ENCODE measurements around the gene ZBTB17.

DNA sequence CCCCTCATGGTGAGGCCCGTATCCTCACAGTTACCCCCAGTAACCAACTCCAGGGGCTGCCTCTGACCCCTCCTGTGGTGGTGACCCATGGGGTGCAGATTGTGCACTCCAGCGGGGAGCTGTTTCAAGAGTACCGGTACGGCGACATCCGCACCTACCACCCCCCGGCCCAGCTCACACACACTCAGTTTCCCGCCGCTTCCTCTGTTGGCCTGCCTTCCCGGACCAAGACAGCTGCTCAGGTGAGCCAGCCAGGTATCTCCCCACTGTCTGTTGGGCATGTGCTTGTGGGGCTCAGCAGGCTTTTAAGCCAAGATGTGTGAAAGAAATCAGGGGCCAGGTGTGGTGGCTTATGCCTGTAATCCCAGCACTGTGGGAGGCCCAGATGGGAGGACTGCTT lies 39.9 kb downstream of the ZBTB17 start:
- TF ChIP-seq, protein P1, sequence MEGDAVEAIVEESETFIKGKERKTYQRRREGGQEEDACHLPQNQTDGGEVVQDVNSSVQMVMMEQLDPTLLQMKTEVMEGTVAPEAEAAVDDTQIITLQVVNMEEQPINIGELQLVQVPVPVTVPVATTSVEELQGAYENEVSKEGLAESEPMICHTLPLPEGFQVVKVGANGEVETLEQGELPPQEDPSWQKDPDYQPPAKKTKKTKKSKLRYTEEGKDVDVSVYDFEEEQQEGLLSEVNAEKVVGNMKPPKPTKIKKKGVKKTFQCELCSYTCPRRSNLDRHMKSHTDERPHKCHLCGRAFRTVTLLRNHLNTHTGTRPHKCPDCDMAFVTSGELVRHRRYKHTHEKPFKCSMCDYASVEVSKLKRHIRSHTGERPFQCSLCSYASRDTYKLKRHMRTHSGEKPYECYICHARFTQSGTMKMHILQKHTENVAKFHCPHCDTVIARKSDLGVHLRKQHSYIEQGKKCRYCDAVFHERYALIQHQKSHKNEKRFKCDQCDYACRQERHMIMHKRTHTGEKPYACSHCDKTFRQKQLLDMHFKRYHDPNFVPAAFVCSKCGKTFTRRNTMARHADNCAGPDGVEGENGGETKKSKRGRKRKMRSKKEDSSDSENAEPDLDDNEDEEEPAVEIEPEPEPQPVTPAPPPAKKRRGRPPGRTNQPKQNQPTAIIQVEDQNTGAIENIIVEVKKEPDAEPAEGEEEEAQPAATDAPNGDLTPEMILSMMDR (IDR thresholded peaks at IDR 0.05; ENCODE audit: insufficient read depth, low read length) = no peak
- TF ChIP-seq POLR2AphosphoS5 (IDR thresholded peaks at IDR 0.05; ENCODE audit: low read depth) (no peak), GABPA (IDR thresholded peaks at IDR 0.05; ENCODE audit: low read depth) (no peak), SPI1 (IDR thresholded peaks at IDR 0.05; ENCODE audit: borderline replicate concordance, low read depth) (no peak)
- TF ChIP-seq, protein P2, sequence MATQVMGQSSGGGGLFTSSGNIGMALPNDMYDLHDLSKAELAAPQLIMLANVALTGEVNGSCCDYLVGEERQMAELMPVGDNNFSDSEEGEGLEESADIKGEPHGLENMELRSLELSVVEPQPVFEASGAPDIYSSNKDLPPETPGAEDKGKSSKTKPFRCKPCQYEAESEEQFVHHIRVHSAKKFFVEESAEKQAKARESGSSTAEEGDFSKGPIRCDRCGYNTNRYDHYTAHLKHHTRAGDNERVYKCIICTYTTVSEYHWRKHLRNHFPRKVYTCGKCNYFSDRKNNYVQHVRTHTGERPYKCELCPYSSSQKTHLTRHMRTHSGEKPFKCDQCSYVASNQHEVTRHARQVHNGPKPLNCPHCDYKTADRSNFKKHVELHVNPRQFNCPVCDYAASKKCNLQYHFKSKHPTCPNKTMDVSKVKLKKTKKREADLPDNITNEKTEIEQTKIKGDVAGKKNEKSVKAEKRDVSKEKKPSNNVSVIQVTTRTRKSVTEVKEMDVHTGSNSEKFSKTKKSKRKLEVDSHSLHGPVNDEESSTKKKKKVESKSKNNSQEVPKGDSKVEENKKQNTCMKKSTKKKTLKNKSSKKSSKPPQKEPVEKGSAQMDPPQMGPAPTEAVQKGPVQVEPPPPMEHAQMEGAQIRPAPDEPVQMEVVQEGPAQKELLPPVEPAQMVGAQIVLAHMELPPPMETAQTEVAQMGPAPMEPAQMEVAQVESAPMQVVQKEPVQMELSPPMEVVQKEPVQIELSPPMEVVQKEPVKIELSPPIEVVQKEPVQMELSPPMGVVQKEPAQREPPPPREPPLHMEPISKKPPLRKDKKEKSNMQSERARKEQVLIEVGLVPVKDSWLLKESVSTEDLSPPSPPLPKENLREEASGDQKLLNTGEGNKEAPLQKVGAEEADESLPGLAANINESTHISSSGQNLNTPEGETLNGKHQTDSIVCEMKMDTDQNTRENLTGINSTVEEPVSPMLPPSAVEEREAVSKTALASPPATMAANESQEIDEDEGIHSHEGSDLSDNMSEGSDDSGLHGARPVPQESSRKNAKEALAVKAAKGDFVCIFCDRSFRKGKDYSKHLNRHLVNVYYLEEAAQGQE (IDR thresholded peaks at IDR 0.05; ENCODE audit: insufficient replicate concordance, low read depth) = no peak
